Skin epidermis (tissue), 12 donors: ENCODE data around the gene EFEMP2.

Source experiments
- H3K27ac ChIP-seq, 21 experiments: fragments of 200-600 bp; sonication (generic) in 11 of 21; one replicate each; pipeline ENCODE4 v1.5.0; 2020; ENCODE audit warnings: mild to moderate bottlenecking in 3 of 21, inconsistent platforms in 2 of 21, moderate library complexity in 2 of 21
- H3K4me3 ChIP-seq, 7 experiments: fragments of 200-600 bp; sonication (generic) in 2 of 7; one replicate each; pipeline ENCODE4 v1.5.0; 2020; ENCODE audit warnings: inconsistent platforms in 2 of 7, mild to moderate bottlenecking in 2 of 7, moderate library complexity in 1 of 7

EFEMP2 gene

GRCh38 chr11:65903715-65904114 is 31.1 kb upstream of the EFEMP2 start:
- Histone ChIP-seq H3K4me3 (no peak overlapping the region), H3K27ac (peak overlapping the region in 2 of 21 experiments; percentile 22 to 57)

GRCh38 chr11:65903068-65903481 is 30.5 kb upstream of the EFEMP2 start:
- H3K4me3 ChIP-seq = no peak overlapping the region
- peak overlapping the region in 2 of 21 experiments; percentile 22 to 57 for H3K27ac ChIP-seq

GRCh38 chr11:65900899-65901180 is 28.2 kb upstream of the EFEMP2 start:
- Histone ChIP-seq H3K4me3 (peak overlapping the region in 4 of 7 experiments; percentile 48 to 68 (median 62)), H3K27ac (peak overlapping the region in 14 of 21 experiments; percentile 16 to 92 (median 81))

GRCh38 chr11:65900125-65900898 is 27.7 kb upstream of the EFEMP2 start, which contains the start of gene FOSL1:
Gene FOSL1 (minus strand): TSS chr11:65900388. CDS start chr11:65900339, 49 bp downstream.
- H3K27ac ChIP-seq = peak within 1 kb of the TSS; percentile 40 to 95 (median 83)

GRCh38 chr11:65899356-65900124 is 26.9 kb upstream of the EFEMP2 start:
- Histone ChIP-seq H3K4me3 (peak overlapping the region; percentile 48 to 68 (median 59)), H3K27ac (peak overlapping the region; percentile 40 to 95 (median 83))

More at GRCh38 chr11:65900125-65900898, 27.7 kb upstream of the EFEMP2 start, which contains the start of gene FOSL1:
- H3K4me3 ChIP-seq = peak within 1 kb of the TSS; percentile 48 to 68 (median 59)

GRCh38 chr11:65898656-65899355 is 26.2 kb upstream of the EFEMP2 start:
- Histone ChIP-seq H3K4me3 (peak overlapping the region; percentile 48 to 68 (median 59)), H3K27ac (peak overlapping the region in 19 of 21 experiments; percentile 42 to 95 (median 84))

- H3K27ac ChIP-seq = peak overlapping the region in 2 of 21 experiments; percentile 6 to 14
- no peak overlapping the region for H3K4me3 ChIP-seq
Measured at GRCh38 chr11:65897020-65897471, 24.4 kb upstream of the EFEMP2 start.

GRCh38 chr11:65896034-65896999 is 23.7 kb upstream of the EFEMP2 start:
- H3K27ac ChIP-seq = peak overlapping the region in 2 of 21 experiments; percentile 6 to 14
- H3K4me3 ChIP-seq = no peak overlapping the region

- H3K27ac ChIP-seq = no peak overlapping the region
- no peak overlapping the region for H3K4me3 ChIP-seq
Measured at GRCh38 chr11:65895482-65895981, 22.9 kb upstream of the EFEMP2 start.

- Histone ChIP-seq H3K27ac (peak overlapping the region; percentile 40 to 98 (median 83)), H3K4me3 (peak overlapping the region in 4 of 7 experiments; percentile 5 to 18 (median 10))
Measured at GRCh38 chr11:65894034-65894591, 21.5 kb upstream of the EFEMP2 start.

- Histone ChIP-seq H3K4me3 (peak overlapping the region in 4 of 7 experiments; percentile 11 to 78 (median 58)), H3K27ac (peak overlapping the region in 18 of 21 experiments; percentile 68 to 98 (median 88))
Measured at GRCh38 chr11:65892661-65893317, 20.2 kb upstream of the EFEMP2 start.

- H3K27ac ChIP-seq = peak overlapping the region in 19 of 21 experiments; percentile 80 to 98 (median 89)
- H3K4me3 ChIP-seq = peak overlapping the region; percentile 52 to 78 (median 62)
Measured at GRCh38 chr11:65892137-65892540, 19.5 kb upstream of the EFEMP2 start.

- Histone ChIP-seq H3K4me3 (peak overlapping the region; percentile 52 to 78 (median 62)), H3K27ac (peak overlapping the region; percentile 60 to 98 (median 88))
Measured at GRCh38 chr11:65891219-65892136, 18.9 kb upstream of the EFEMP2 start.

- Histone ChIP-seq H3K27ac (peak within 1 kb of the TSS; percentile 60 to 98 (median 89)), H3K4me3 (peak within 1 kb of the TSS; percentile 52 to 78 (median 62))
Measured at GRCh38 chr11:65890324-65891218, 18.0 kb upstream of the EFEMP2 start, which contains the start of gene CCDC85B. Gene CCDC85B (plus strand): TSS chr11:65890673. CDS start chr11:65890784, 111 bp downstream.

- peak within 1 kb of the TSS; percentile 47 to 78 (median 63) for H3K4me3 ChIP-seq
- H3K27ac ChIP-seq = peak within 1 kb of the TSS; percentile 47 to 98 (median 89)
Measured at GRCh38 chr11:65888163-65888814, 15.7 kb upstream of the EFEMP2 start, which contains the start of gene FIBP. Gene FIBP (minus strand): TSS chr11:65888471. CDS start chr11:65888418, 53 bp downstream.
